ENCODE measurements around the gene USP12.

- TF ChIP-seq CTCF (IDR thresholded peaks at IDR 0.05): no peak
- no peak for TF ChIP-seq ARID4B (CRISPR knock-in tag; IDR thresholded peaks at IDR 0.05; ENCODE audit: borderline replicate concordance)
- TF ChIP-seq IRF1 (CRISPR knock-in tag; IDR thresholded peaks at IDR 0.05): no peak
- TF ChIP-seq TCF7 (CRISPR knock-in tag; IDR thresholded peaks at IDR 0.05; ENCODE audit: low read depth): no peak
- TF ChIP-seq JUN (CRISPR knock-in tag; IDR thresholded peaks at IDR 0.05): no peak
Observed at GRCh38 chr13:27106144-27106543, 65.5 kb downstream of the USP12 start.
